ENCODE results near the gene RGS17. TPM values are rescaled to one million over a fixed set of nuclear protein-coding genes. Genes with fewer than 3 reads are reported as not detected.

Gene RGS17
- total RNA-seq, 1 donor, result 38.1 TPM

DNA sequence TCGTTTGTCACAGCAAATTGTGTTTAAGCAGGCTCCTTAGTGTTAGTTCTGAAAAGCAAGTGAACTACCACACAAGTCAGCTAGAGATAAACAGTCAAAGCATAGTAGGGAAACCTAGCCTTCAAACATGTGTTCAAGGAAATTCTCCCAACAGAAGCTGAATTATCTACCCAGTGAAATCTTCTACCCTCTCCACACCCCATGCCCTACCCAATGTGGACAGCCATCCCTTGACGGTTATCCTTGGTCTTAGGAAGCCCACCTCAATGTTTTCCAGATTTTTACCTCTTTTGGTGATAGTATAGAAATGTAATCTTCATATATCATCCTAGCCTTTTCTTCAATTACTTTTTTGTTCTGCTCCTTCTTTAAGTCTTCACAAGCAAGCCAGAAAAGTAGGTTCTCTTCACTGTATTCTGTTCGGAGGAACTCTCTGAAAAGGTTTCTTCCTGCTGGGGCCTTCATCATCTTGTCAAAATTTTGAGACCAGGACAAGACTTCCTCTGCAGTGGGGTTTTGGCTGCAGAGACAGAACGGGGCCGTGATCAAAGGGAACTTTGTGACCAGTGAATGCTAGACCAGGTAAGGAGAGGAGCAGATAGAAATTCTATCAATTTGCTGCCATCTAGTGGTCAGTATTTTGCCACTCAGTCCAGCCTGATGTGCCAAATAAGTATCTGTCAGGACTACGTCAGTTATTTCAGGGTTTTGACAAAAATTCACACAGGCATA is 106.9 kb downstream of the RGS17 start:
- TF ChIP-seq, protein P1, sequence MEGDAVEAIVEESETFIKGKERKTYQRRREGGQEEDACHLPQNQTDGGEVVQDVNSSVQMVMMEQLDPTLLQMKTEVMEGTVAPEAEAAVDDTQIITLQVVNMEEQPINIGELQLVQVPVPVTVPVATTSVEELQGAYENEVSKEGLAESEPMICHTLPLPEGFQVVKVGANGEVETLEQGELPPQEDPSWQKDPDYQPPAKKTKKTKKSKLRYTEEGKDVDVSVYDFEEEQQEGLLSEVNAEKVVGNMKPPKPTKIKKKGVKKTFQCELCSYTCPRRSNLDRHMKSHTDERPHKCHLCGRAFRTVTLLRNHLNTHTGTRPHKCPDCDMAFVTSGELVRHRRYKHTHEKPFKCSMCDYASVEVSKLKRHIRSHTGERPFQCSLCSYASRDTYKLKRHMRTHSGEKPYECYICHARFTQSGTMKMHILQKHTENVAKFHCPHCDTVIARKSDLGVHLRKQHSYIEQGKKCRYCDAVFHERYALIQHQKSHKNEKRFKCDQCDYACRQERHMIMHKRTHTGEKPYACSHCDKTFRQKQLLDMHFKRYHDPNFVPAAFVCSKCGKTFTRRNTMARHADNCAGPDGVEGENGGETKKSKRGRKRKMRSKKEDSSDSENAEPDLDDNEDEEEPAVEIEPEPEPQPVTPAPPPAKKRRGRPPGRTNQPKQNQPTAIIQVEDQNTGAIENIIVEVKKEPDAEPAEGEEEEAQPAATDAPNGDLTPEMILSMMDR (IDR thresholded peaks at IDR 0.05; ENCODE audit: insufficient read depth, low read length), result peak; percentile 82
- H3K4me3 ChIP-seq (ENCODE audit: low read depth, low read length), result no peak overlapping the region
- DNase-seq (ENCODE audit: low read depth), result peak; percentile 72

DNA sequence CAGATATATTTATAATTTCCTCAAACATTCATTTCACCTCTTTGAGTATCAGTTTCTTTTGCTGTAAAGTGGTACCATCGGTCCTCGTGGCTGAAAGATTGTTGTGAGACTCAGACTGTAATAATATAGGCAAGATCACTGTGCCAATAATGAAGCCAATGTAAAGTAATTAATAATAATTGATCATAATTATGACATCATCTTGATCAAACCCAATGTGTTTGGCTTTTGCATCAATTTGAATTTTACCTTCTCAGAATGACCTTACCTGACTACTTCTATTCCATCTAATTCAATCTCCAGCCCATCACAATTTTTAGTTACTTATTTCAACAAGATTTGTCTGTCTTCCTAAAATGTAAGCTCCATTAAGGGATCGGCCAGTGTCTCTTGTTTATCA is 112.7 kb downstream of the RGS17 start:
- TF ChIP-seq, protein P1 (IDR thresholded peaks at IDR 0.05; ENCODE audit: insufficient read depth, low read length), result no peak
- no peak for DNase-seq (ENCODE audit: low read depth)
- H3K4me3 ChIP-seq (ENCODE audit: low read depth, low read length), result no peak overlapping the region

DNA sequence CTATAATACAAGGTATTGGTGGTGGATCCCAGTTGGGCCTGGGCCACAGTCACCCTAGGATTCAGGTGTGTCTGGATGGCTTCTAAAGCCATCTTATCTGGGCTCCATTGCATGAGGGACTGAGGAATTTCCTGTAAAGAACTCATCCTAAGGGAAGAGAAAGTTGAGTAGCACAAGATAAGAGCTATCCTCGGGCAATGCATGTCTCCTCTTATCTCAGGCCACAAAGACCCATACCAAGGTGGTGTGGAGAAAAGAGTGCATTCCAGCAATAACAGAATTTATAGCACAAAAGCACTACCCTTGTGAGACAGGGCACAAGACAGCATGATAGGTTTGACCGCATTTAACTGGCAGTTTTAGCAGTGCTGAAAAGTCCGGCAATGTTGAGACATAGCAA is 114.2 kb downstream of the RGS17 start:
- H3K4me3 ChIP-seq (ENCODE audit: low read depth, low read length), result no peak overlapping the region
- TF ChIP-seq, protein P1 (IDR thresholded peaks at IDR 0.05; ENCODE audit: insufficient read depth, low read length), result no peak
- no peak for DNase-seq (ENCODE audit: low read depth)

- DNase-seq (ENCODE audit: low read depth), result no peak
- no peak overlapping the region for H3K4me3 ChIP-seq (ENCODE audit: low read depth, low read length)
- TF ChIP-seq, protein P1 (IDR thresholded peaks at IDR 0.05; ENCODE audit: insufficient read depth, low read length), result no peak
Measured at GRCh38 chr6:153015094-153015640, 115.9 kb downstream of the RGS17 start.

GRCh38 chr6:153013438-153013837 is 117.6 kb downstream of the RGS17 start:
- no peak for DNase-seq (ENCODE audit: low read depth)
- no peak overlapping the region for H3K4me3 ChIP-seq (ENCODE audit: low read depth, low read length)
- TF ChIP-seq, protein P1 (IDR thresholded peaks at IDR 0.05; ENCODE audit: insufficient read depth, low read length), result no peak

DNA sequence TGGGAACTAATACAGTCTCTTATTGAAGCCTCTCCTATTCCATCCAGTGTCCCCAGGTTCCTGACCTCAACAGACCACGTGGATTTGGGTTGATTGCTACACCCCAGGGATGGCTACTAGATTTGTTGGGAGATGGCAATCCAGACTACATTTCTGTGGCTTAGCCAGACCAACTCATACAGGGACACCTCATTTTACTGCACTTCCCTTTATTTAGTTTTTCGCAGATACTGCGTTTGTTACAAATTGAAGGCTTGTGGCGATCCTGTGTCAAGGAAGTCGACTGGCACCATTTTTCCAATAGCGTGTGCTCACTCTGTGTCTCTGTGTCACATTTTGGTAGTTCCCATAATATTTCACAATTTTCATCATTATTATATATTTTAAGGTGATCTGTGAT is 118.2 kb downstream of the RGS17 start:
- no peak for DNase-seq (ENCODE audit: low read depth)
- TF ChIP-seq, protein P1 (IDR thresholded peaks at IDR 0.05; ENCODE audit: insufficient read depth, low read length), result no peak
- no peak overlapping the region for H3K4me3 ChIP-seq (ENCODE audit: low read depth, low read length)
